GM12891 (cell line): ENCODE measurements around the gene TTC7B.

Experiments
- PAX5 ChIP-seq: IDR thresholded peaks from 2 replicates; pipeline ENCODE4 v1.6.1; 2011; ENCODE audit warnings: low read length, moderate library complexity, mild to moderate bottlenecking; ENCODE audit not compliant: insufficient read depth, severe bottlenecking
- POLR2AphosphoS5 ChIP-seq: IDR thresholded peaks from 2 replicates; pipeline ENCODE4 v1.6.1; 2011; ENCODE audit warnings: low read depth, low read length, control low read depth
- SPI1 ChIP-seq: IDR thresholded peaks from 2 replicates; pipeline ENCODE4 v1.6.1; 2011; ENCODE audit warnings: low read depth, low read length, control low read depth

DNA sequence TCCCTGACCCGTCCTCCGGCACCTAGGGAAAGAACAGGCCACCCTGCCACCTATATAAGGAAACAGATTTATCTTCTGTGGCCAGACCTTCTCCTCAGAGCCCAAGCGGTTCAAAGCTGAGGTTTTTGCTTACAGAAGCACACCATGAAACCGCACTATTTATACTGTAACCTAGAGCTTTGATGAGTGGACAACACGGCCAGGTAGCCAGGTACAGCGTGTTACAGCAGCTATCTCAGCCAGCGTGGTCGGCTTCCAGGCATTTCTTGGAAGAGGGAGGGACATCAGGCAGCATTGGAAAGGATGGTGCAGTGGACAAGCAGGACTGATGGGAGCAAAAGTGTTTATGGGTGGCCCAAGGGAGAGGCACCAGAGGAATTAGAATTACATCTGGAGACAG is 34.4 kb downstream of the TTC7B start:
- no peak for TF ChIP-seq SPI1
- TF ChIP-seq PAX5: no peak
- no peak for TF ChIP-seq POLR2AphosphoS5
